Measurements from ENCODE around the gene CYSTM1.
"Not testable (repeated sequence)": the region's sequence is repeated elsewhere in the genome, so short reads cannot be mapped to it uniquely, and the experiment has no call there.

Gene CYSTM1

GRCh38 chr5:140150201-140150600 is 24.8 kb upstream of the CYSTM1 start:
- DNase-seq (ENCODE audit: low read depth in 2 of 2) = no peak

- DNase-seq (ENCODE audit: low read depth in 2 of 2) = no peak
These were observed 23.6 kb upstream of the CYSTM1 start for GRCh38 chr5:140151144-140152021.

DNA sequence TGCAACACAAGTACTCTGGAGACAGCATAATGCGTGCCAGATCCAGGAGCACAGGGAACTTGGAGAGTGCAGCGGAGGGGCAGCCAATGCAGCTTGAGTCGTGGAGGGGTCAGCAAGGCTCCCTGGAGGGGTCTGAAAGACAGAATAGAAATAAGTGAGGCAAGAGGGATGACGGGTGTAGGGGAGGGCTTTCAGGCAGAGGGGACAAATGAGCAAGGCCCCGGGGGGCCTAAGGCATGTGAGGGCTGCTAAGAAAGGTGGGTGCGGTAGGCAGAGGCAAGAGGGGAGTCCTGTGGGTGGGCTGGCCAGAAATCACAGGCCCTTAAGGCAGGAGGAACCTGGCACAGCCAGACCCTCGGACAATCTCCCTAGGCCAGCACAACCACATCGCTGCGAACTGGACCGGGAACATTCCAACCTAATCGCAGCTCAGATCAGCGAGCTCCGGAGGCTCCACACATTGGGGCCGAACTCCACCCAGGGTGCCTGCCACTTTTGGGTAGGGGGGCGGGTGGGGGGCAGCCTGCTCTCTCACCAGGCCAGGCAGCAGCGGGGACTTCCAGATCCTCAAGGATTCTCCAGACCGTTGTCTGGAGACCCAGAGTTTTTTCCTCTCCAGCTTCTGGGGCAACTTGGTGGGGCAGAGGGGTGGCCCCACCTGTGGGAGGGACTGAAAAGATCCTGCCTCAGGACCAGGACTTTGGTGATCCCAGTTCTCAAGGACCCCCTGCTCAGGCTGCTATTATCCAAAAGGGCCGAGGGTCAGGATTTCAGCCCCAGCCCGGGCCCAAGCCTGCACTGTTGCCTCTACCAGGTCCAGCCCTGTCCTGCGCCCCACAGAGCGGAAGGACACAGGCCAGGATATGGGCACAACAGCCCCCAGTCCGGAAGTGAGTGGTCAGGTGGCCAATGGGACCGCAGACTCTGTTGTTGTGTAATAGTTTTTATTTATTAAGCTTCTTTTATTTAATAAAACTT is 22.7 kb upstream of the CYSTM1 start:
- DNase-seq (ENCODE audit: low read depth in 2 of 2) = no peak

GRCh38 chr5:140153255-140153654 is 21.7 kb upstream of the CYSTM1 start:
- no peak for DNase-seq (ENCODE audit: low read depth in 2 of 2)

GRCh38 chr5:140153905-140154304 is 21.1 kb upstream of the CYSTM1 start:
- no peak for DNase-seq (ENCODE audit: low read depth in 2 of 2)

- not testable (repeated sequence) for DNase-seq (ENCODE audit: low read depth in 2 of 2)
These were observed 20.1 kb upstream of the CYSTM1 start for GRCh38 chr5:140154710-140155381.

- peak; percentile 56 to 71 for DNase-seq (ENCODE audit: low read depth in 2 of 2)
These were observed 17.8 kb upstream of the CYSTM1 start for GRCh38 chr5:140157032-140157781.

GRCh38 chr5:140159014-140159927 is 15.7 kb upstream of the CYSTM1 start:
- DNase-seq (ENCODE audit: low read depth in 2 of 2) = no peak

DNA sequence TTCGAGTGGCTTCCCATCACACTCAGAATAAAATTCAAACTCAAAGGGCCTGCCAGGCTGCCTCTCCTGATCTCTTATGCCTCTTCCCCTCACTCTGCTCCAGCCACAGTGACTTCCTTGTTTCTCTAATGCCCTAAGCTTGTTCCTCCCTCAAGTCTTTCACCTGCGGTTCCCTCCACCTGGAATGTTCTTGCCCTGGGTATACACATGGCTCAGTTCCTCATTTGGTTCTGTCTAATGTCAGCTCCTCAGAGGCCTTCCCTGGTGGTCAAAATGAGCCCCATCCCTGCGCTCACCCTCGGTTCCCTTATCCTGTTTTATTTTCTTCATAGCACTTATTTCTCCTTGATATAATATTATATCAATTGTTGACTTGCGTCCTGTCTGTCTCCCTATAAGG is 12.7 kb upstream of the CYSTM1 start:
- DNase-seq (ENCODE audit: low read depth in 2 of 2) = no peak

GRCh38 chr5:140162781-140163180 is 12.2 kb upstream of the CYSTM1 start:
- DNase-seq (ENCODE audit: low read depth in 2 of 2) = no peak

DNA sequence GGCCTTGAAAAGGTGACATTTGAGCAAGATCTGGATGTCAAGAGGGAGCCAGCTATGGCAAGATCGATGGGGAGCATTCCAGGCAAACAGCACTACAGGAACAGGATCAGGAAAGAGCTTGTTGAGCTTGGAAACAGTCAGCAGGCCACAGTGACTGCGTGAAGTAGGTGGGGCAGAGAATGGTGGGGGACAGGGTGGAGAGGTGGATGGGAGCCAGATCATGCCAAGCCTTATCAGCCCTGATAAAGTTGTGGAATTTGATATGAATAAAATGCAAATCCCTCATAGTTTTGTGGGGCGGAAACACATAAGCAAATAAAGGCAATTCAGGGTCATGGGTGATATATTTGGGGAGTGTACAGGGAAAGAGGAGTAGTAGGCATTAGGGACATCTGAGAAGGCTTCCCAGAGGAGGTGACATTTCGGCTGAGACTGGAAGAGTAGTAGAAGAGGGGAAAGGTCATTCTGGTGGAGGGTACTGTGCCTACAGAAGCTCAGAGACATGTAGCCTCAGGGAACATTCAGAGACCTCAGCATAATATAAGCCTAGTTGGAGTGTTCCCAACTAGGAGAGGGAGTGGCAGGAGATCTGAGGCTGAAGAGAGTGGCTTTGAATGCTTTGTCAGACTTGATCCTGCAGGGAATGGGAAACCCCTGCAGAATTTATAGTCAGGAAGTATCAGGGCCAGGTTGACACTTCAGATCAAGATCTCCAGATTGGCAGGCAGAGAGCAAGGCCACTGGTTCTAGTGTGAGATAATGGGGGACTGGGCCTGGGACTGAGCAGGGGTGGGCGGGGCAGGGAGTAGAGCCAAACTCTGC is 9.7 kb upstream of the CYSTM1 start:
- DNase-seq (ENCODE audit: low read depth in 2 of 2) = no peak

- DNase-seq (ENCODE audit: low read depth in 2 of 2) = no peak
These were observed 9.1 kb upstream of the CYSTM1 start for GRCh38 chr5:140165923-140166270.

DNA sequence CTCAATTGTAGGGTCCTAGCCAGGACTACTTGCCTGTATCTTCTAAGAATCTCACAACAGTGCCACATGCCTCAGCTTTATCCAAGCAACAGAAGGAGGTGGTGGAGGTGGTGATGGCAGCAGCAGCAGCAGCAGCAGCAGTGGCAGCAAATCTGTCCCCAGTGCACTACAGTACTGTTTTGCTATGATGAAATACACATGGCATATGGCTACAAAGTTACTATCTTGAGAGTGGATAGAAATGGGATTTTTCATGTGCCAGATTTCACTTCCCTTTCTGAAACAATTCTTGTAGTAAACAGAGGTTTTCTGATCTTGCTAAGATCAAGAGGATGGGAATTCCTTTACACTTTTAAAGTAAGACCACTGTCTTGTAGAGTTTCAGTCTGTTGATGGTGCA is 8.1 kb upstream of the CYSTM1 start:
- DNase-seq (ENCODE audit: low read depth in 2 of 2) = no peak

GRCh38 chr5:140168371-140168770 is 6.6 kb upstream of the CYSTM1 start:
- no peak for DNase-seq (ENCODE audit: low read depth in 2 of 2)

- no peak for DNase-seq (ENCODE audit: low read depth in 2 of 2)
These were observed 5.6 kb upstream of the CYSTM1 start for GRCh38 chr5:140169410-140169809.

GRCh38 chr5:140172483-140172882 is 2.5 kb upstream of the CYSTM1 start:
- no peak for DNase-seq (ENCODE audit: low read depth in 2 of 2)

- DNase-seq (ENCODE audit: low read depth in 2 of 2) = no peak
These were observed 974 bp upstream of the CYSTM1 start for GRCh38 chr5:140174014-140174413.

- peak; percentile 33 to 34 for DNase-seq (ENCODE audit: low read depth in 2 of 2)
These were observed 511 bp downstream of the CYSTM1 start for GRCh38 chr5:140175367-140176030.

- no peak for DNase-seq (ENCODE audit: low read depth in 2 of 2)
These were observed 1.0 kb downstream of the CYSTM1 start for GRCh38 chr5:140176031-140176387.

Measured in stimulated activated CD8-positive, alpha-beta memory T cell treated with anti-CD3 and anti-CD28 coated beads, Interleukin-15, amount 100 ng/mL, for 4 hours (primary cell).